Upper lobe of left lung (tissue), 6 donors: ENCODE data around the gene GABRG3. TPM values are rescaled to one million over a fixed set of nuclear protein-coding genes. Genes with fewer than 3 reads are reported as not detected.

Source experiments
- ATAC-seq, 2 donors: fragments of 200-7000 bp; cut with Tn5 transposase; one replicate each; pipeline ENCODE4 v1.9.1; 2022; ENCODE audit warnings: mild to moderate bottlenecking in 2 of 2, moderate library complexity in 2 of 2; ENCODE audit not compliant: low FRiP score in 2 of 2
- DNase-seq, 2 donors: peaks; one replicate each; pipeline ENCODE4 v3.0.0-alpha.2; 2019 to 2020
- H3K27ac ChIP-seq, 4 donors: fragments of 200-600 bp; sonication (generic); one replicate each; pipeline ENCODE4 v1.5.1; 2016 to 2019
- H3K27me3 ChIP-seq, 4 donors: fragments of 200-600 bp; sonication (generic); one replicate each; pipeline ENCODE4 v1.5.1; 2017 to 2019
- H3K36me3 ChIP-seq, 4 donors: fragments of 200-600 bp; sonication (generic); one replicate each; pipeline ENCODE4 v1.5.1; 2016 to 2019
- H3K4me1 ChIP-seq, 4 donors: fragments of 200-600 bp; sonication (generic); one replicate each; pipeline ENCODE4 v1.5.1; 2018 to 2019
- H3K4me3 ChIP-seq, 4 donors: fragments of 200-600 bp; sonication (generic); one replicate each; pipeline ENCODE4 v1.5.1; 2017 to 2019; ENCODE audit warnings: mild to moderate bottlenecking in 2 of 4, moderate library complexity in 1 of 4
- H3K9me3 ChIP-seq, 4 donors: fragments of 200-600 bp; sonication (generic); one replicate each; pipeline ENCODE4 v1.5.1; 2018 to 2019
- CTCF ChIP-seq, 6 experiments: fragments of 450-650 bp in 4 of 6; fragments of 200-600 bp in 2 of 6; sonication (generic) in 2 of 6; IDR thresholded peaks; one replicate each; pipeline ENCODE4 v1.5.1; 2016 to 2019; ENCODE audit warnings: antibody characterized with exemption in 6 of 6
- EP300 ChIP-seq, 4 donors: sonication (generic); formaldehyde crosslinking; IDR thresholded peaks; one replicate each; pipeline ENCODE4 v1.5.1; 2017; ENCODE audit warnings: antibody characterized with exemption in 4 of 4, control low read depth in 2 of 4
- POLR2A ChIP-seq, 4 donors: fragments of 450-650 bp; IDR thresholded peaks; one replicate each; pipeline ENCODE4 v1.5.1; 2016 to 2017; ENCODE audit warnings: antibody characterized with exemption in 4 of 4, mild to moderate bottlenecking in 2 of 4
- POLR2AphosphoS5 ChIP-seq, 2 donors: sonication (generic); formaldehyde crosslinking; IDR thresholded peaks; one replicate each; pipeline ENCODE4 v1.5.1; 2017; ENCODE audit warnings: antibody characterized with exemption in 2 of 2
- WGBS, 2 donors: methylation state at CpG; one replicate each; pipeline ENCODE4 v1.1.5; 2017 to 2018; 5-methylcytosine and 5-hydroxymethylcytosine counted together
- total RNA-seq, 6 donors: library from RNA; depleted of rRNA in 4 of 6; stranded (reverse); fragments of >200 nt in 4 of 6; gene quantifications; one replicate each; pipeline versions ENCODE4 v1.1.0 to v1.2.1, GENCODE V29; 2016 to 2021
- donor health status: DM: no; HTN: no; CAD: no; lungs with moderate emphysema.
- donor health status: DM: no; HTN: yes; CAD: no; lungs with severe emphysema.

The GABRG3 gene
- total RNA-seq, 6 donors from 2014 or later, result not detected

DNA sequence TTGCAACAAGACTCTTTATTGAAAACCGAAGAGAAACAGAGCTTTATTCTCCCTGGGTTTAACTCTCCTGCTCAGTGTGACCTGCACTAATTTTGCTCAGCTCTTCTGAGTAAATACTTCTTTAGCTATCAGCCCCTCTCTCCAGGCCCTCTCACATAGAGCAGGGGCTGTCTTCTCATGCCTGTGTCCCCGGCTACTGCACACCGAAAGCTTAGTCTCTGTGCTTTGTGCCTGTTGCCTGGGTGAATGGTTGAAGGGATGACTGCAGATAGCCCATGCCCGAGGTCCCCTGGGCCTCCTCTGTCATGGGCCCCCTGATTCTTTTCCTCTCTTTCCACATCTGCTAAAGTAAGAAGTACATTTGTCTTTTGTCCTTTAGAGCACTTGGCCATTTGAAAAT is 195.9 kb downstream of the GABRG3 start:
- Histone ChIP-seq H3K4me3 (no peak overlapping the region), H3K4me1 (no peaks in the 10 kb centered on the region), H3K27me3 (no peaks in the 10 kb centered on the region), H3K27ac (no peak overlapping the region), H3K9me3 (no peaks in the 10 kb centered on the region), H3K36me3 (no peaks in the 10 kb centered on the region)
- ATAC-seq (no peak), DNase-seq (no peak)
- TF ChIP-seq POLR2A (IDR thresholded peaks at IDR 0.05), result no peak
- no peak for TF ChIP-seq POLR2AphosphoS5 (IDR thresholded peaks at IDR 0.05)
- no peak for TF ChIP-seq CTCF (IDR thresholded peaks at IDR 0.05)
- no peak for TF ChIP-seq EP300 (IDR thresholded peaks at IDR 0.05)
- WGBS, 2 donors, result 51 to 82% methylated on average over 4 of the region's 4 CpGs

DNA sequence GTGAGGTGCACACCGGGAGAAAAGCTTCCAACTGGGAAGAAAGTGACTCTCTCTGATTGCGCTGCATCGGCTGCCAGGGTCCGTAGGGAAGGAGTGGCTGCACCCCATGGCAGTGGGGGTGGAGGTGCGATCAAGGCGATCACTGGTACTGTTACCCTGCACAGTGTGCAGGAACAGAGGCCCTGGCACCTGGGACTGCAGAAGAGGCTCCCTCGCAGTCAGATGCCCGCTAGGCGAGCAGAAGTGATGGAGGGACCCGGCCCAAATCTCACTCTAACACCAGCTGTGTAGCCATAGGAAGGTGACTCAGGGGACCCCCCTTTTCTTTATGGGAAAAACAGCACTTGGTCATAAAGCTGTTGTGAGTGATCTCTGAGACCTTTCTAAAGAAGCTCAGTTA is 196.8 kb downstream of the GABRG3 start:
- no peaks in the 10 kb centered on the region for H3K27me3 ChIP-seq
- TF ChIP-seq EP300 (IDR thresholded peaks at IDR 0.05) (no peak), POLR2A (IDR thresholded peaks at IDR 0.05) (no peak), POLR2AphosphoS5 (IDR thresholded peaks at IDR 0.05) (no peak), CTCF (IDR thresholded peaks at IDR 0.05) (no peak)
- DNase-seq (peak in 1 of 2 donors; percentile 6), ATAC-seq (peak in 1 of 2 donors; percentile 20)
- H3K4me1 ChIP-seq, result no peaks in the 10 kb centered on the region
- H3K9me3 ChIP-seq, result no peaks in the 10 kb centered on the region
- H3K36me3 ChIP-seq, result no peaks in the 10 kb centered on the region
- 84 to 90% methylated on average over 6 to 10 of the region's 10 CpGs for WGBS, 2 donors
- no peak overlapping the region for H3K4me3 ChIP-seq
- no peak overlapping the region for H3K27ac ChIP-seq

DNA sequence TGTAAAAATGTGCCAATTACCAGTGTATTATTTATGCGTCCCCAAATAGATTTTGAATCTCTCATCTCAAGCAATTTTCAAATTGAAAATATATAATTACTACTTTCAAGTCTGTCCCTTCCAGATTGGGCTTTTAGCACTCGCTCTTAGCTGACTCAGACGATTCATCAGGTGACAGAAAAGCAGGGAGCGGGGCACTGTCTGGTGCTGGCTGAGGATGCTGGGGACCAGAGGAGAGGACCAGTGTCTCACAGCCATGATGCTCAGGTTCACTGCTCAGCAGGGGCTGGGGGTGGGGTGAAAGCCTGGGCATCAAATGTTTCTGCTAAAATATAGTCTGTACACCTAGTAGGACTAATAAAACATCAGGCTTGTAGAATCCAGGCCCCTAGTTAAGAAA is 199.9 kb downstream of the GABRG3 start:
- no peaks in the 10 kb centered on the region for H3K36me3 ChIP-seq
- H3K4me3 ChIP-seq, result no peak overlapping the region
- WGBS, 2 donors, result 91 to 92% methylated on average over 4 of the region's 4 CpGs
- no peak overlapping the region for H3K27ac ChIP-seq
- H3K4me1 ChIP-seq, result no peaks in the 10 kb centered on the region
- no peak for TF ChIP-seq EP300 (IDR thresholded peaks at IDR 0.05)
- no peak for TF ChIP-seq POLR2AphosphoS5 (IDR thresholded peaks at IDR 0.05)
- no peak for TF ChIP-seq POLR2A (IDR thresholded peaks at IDR 0.05)
- no peak for TF ChIP-seq CTCF (IDR thresholded peaks at IDR 0.05)
- H3K9me3 ChIP-seq, result peaks cover 0 to 6% (median 5%) of the 10 kb centered on the region in 4 donors
- ATAC-seq (no peak), DNase-seq (no peak)
- H3K27me3 ChIP-seq, result no peaks in the 10 kb centered on the region

GRCh38 chr15:27172821-27173220 is 201.8 kb downstream of the GABRG3 start:
- Histone ChIP-seq H3K4me1 (no peaks in the 10 kb centered on the region), H3K36me3 (no peaks in the 10 kb centered on the region), H3K27me3 (no peaks in the 10 kb centered on the region), H3K9me3 (peaks cover 9 to 22% (median 16%) of the 10 kb centered on the region in 4 donors), H3K4me3 (no peak overlapping the region), H3K27ac (no peak overlapping the region)
- no peak for ATAC-seq
- no peak for TF ChIP-seq POLR2A (IDR thresholded peaks at IDR 0.05)
- no peak for TF ChIP-seq CTCF (IDR thresholded peaks at IDR 0.05)
- TF ChIP-seq POLR2AphosphoS5 (IDR thresholded peaks at IDR 0.05), result no peak
- TF ChIP-seq EP300 (IDR thresholded peaks at IDR 0.05), result no peak
- DNase-seq, result no peak
- 80 to 83% methylated on average over 5 of the region's 5 CpGs for WGBS, 2 donors

DNA sequence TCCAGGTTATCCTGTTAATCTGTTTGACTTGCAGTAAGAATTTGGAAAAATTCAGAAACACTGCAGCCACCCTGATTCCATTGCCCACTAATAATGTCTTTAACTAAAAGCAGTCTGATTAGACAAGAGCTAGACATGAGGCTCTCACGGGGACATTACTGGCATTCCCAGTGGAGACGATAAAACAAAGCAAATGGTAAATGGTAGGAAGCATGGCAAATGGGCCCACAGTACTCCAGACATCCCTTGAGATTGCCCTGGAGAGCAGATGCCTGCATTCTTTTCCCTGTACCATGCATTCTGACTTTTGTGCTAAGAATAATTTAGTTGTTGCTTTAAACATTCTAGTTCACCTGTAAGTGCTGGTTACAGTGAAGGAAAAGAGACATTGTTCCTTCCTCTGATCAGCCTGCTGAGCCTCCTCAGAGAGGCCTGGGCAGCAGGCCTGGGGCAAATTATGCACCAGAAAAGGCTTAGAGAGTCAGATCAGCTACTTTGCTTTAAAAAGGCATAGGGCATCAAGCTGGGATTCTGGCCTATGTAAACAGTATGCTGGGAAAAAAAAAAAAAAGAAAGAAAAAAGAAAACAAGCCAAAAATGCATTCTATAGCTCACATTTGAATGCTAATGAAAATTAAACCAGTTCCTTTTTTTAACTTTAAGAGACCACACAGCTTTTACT is 204.6 kb downstream of the GABRG3 start:
- WGBS, 2 donors, result 87 to 98% methylated on average over 2 of the region's 2 CpGs
- Histone ChIP-seq H3K36me3 (no peaks in the 10 kb centered on the region), H3K4me1 (no peaks in the 10 kb centered on the region), H3K9me3 (peaks cover 9 to 22% (median 16%) of the 10 kb centered on the region in 4 donors), H3K4me3 (no peak overlapping the region), H3K27ac (no peak overlapping the region), H3K27me3 (no peaks in the 10 kb centered on the region)
- ATAC-seq (no peak), DNase-seq (no peak)
- TF ChIP-seq EP300 (IDR thresholded peaks at IDR 0.05) (no peak), POLR2AphosphoS5 (IDR thresholded peaks at IDR 0.05) (no peak), POLR2A (IDR thresholded peaks at IDR 0.05) (no peak), CTCF (IDR thresholded peaks at IDR 0.05) (no peak)
